BLaER1 treated with 17β-estradiol and CSF1 and Interleukin-3, amounts not matched to agents 10 nM and 100 nM (cell line): ENCODE results near the gene SLC39A11.

Source experiments
- H3K27ac ChIP-seq, 11 experiments: shearing (Covaris generic); formaldehyde crosslinking; 2 replicates each; pipeline ENCODE4 v1.8.1; 2022
- H3K27me3 ChIP-seq, 11 experiments: shearing (Covaris generic); formaldehyde crosslinking; 2 replicates each; pipeline ENCODE4 v1.8.1; 2022
- H3K36me3 ChIP-seq, 11 experiments: shearing (Covaris generic); formaldehyde crosslinking; 2 replicates each; pipeline ENCODE4 v1.8.1; 2022
- H3K4me1 ChIP-seq, 10 experiments: shearing (Covaris generic); formaldehyde crosslinking; 2 replicates each; pipeline ENCODE4 v1.8.1; 2022
- H3K4me2 ChIP-seq, 11 experiments: shearing (Covaris generic); formaldehyde crosslinking; 2 replicates each; pipeline ENCODE4 v1.8.1; 2022
- H3K4me3 ChIP-seq, 10 experiments: shearing (Covaris generic); formaldehyde crosslinking; 2 replicates each; pipeline ENCODE4 v1.8.1; 2022
- H3K9ac ChIP-seq, 11 experiments: shearing (Covaris generic); formaldehyde crosslinking; 2 replicates each; pipeline ENCODE4 v1.8.1; 2022
- H3K9me3 ChIP-seq, 11 experiments: shearing (Covaris generic); formaldehyde crosslinking; replicated peaks in 1 of 11; 2 replicates each; pipeline ENCODE4 v1.8.1; 2022
- H4K20me1 ChIP-seq, 11 experiments: shearing (Covaris generic); formaldehyde crosslinking; 2 replicates each; pipeline ENCODE4 v1.8.1; 2022
- Cebpa-rat ChIP-seq, 11 experiments: shearing (Covaris generic); IDR thresholded peaks; 2 replicates each; pipeline ENCODE4 v1.8.1; 2022

Gene SLC39A11

DNA sequence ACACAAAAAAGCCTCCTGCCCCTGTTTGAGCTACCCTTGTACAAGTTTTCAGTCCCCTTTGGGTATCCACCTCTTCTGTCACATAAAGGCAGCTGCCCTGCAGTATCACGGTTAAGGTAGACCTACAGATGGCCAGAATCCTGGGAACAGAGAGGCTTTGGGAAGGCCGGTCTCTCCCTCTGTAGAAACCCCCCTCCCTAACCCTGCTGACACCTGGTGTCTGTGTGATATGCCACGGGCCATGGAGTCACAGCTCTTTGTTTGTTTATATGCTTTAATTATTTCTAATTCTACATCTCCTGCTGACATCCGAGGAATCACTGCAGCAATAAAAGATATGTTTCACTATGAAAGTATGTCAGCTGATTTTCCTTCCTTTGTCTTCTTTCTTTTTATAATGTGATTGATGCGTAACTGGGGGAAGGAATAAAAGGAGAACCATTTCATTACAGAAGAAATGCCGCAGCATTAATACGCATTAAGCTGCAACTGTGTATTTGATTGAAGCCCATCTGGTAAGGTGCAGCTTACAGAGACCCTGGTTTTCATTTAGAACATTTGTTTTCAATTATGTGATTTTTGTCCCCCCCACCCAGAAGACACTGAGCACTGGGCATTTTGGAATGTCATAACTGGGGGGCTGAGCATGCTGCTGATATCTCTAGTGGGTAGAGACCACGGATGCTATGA is 142.1 kb downstream of the SLC39A11 start:
- Histone ChIP-seq H3K27ac (no peak overlapping the region), H3K27me3 (no peaks in the 10 kb centered on the region), H3K9ac (no peak overlapping the region), H3K4me1 (peaks cover 7 to 12% (median 9%) of the 10 kb centered on the region in 10 experiments; a peak in 15 of 20 replicates), H4K20me1 (peaks cover 0 to 9% (median 0%) of the 10 kb centered on the region in 11 experiments; a peak in 2 of 22 replicates), H3K9me3 (peaks cover 0 to 8% (median 0%) of the 10 kb centered on the region in 11 experiments; a peak in 2 of 22 replicates), H3K4me3 (no peak overlapping the region), H3K36me3 (peaks cover 4 to 24% (median 19%) of the 10 kb centered on the region in 11 experiments; a peak in 16 of 22 replicates), H3K4me2 (no peak overlapping the region)
- TF ChIP-seq Cebpa-rat (IDR thresholded peaks at IDR 0.05): no peak

- H3K4me3 ChIP-seq: no peak overlapping the region
Observed at GRCh38 chr17:72948115-72948514, 144.4 kb downstream of the SLC39A11 start.

GRCh38 chr17:72947475-72947874 is 145.0 kb downstream of the SLC39A11 start:
- H3K36me3 ChIP-seq: peaks cover 5 to 49% (median 33%) of the 10 kb centered on the region in 11 experiments; a peak in 17 of 22 replicates
- TF ChIP-seq Cebpa-rat (IDR thresholded peaks at IDR 0.05): no peak
- H3K4me3 ChIP-seq: no peak overlapping the region
- H3K9me3 ChIP-seq: peaks cover 0 to 18% (median 5%) of the 10 kb centered on the region in 11 experiments; a peak in 7 of 22 replicates
- H3K27me3 ChIP-seq: no peaks in the 10 kb centered on the region
- H3K4me1 ChIP-seq: peaks cover 7 to 12% (median 9%) of the 10 kb centered on the region in 10 experiments; a peak in 15 of 20 replicates
- peaks cover 0 to 8% (median 0%) of the 10 kb centered on the region in 11 experiments; a peak in 1 of 22 replicates for H4K20me1 ChIP-seq
- no peak overlapping the region for H3K27ac ChIP-seq
- no peak overlapping the region for H3K4me2 ChIP-seq
- no peak overlapping the region for H3K9ac ChIP-seq

More at GRCh38 chr17:72948115-72948514, 144.4 kb downstream of the SLC39A11 start:
- no peaks in the 10 kb centered on the region for H3K27me3 ChIP-seq
- peaks cover 5 to 43% (median 30%) of the 10 kb centered on the region in 11 experiments; a peak in 17 of 22 replicates for H3K36me3 ChIP-seq
- no peak for TF ChIP-seq Cebpa-rat (IDR thresholded peaks at IDR 0.05)
- H3K4me2 ChIP-seq: no peak overlapping the region
- H4K20me1 ChIP-seq: peaks cover 0 to 9% (median 0%) of the 10 kb centered on the region in 11 experiments; a peak in 2 of 22 replicates
- peaks cover 0 to 18% (median 5%) of the 10 kb centered on the region in 11 experiments; a peak in 7 of 22 replicates for H3K9me3 ChIP-seq
- H3K27ac ChIP-seq: no peak overlapping the region
- no peak overlapping the region for H3K9ac ChIP-seq
- H3K4me1 ChIP-seq: peaks cover 7 to 12% (median 9%) of the 10 kb centered on the region in 10 experiments; a peak in 15 of 20 replicates

GRCh38 chr17:72946696-72947095 is 145.8 kb downstream of the SLC39A11 start:
- Histone ChIP-seq H3K9ac (no peak overlapping the region), H3K9me3 (peaks cover 0 to 18% (median 5%) of the 10 kb centered on the region in 11 experiments; a peak in 7 of 22 replicates), H3K4me3 (no peak overlapping the region), H3K4me1 (peaks cover 7 to 12% (median 9%) of the 10 kb centered on the region in 10 experiments; a peak in 15 of 20 replicates), H3K4me2 (peak overlapping the region in 8 of 11 experiments; percentile 13 to 52 (median 33); a peak in 9 of 22 replicates), H3K27ac (no peak overlapping the region), H3K36me3 (peaks cover 5 to 49% (median 33%) of the 10 kb centered on the region in 11 experiments; a peak in 17 of 22 replicates), H3K27me3 (no peaks in the 10 kb centered on the region), H4K20me1 (0 out of 22 replicates have a peak, but pooled peaks cover 0 to under 1% (median 0%) of the 10 kb centered on the region in 11 experiments)
- TF ChIP-seq Cebpa-rat (IDR thresholded peaks at IDR 0.05): no peak

- H4K20me1 ChIP-seq: no peaks in the 10 kb centered on the region
- no peaks in the 10 kb centered on the region for H3K27me3 ChIP-seq
- H3K4me1 ChIP-seq: peaks cover 7 to 12% (median 9%) of the 10 kb centered on the region in 10 experiments; a peak in 15 of 20 replicates
- H3K9me3 ChIP-seq: peaks cover 0 to 18% (median 5%) of the 10 kb centered on the region in 11 experiments; a peak in 7 of 22 replicates
- H3K36me3 ChIP-seq: peaks cover 5 to 49% (median 33%) of the 10 kb centered on the region in 11 experiments; a peak in 17 of 22 replicates
- no peak overlapping the region for H3K27ac ChIP-seq
- no peak overlapping the region for H3K9ac ChIP-seq
- H3K4me3 ChIP-seq: no peak overlapping the region
- TF ChIP-seq Cebpa-rat (IDR thresholded peaks at IDR 0.05): no peak
- H3K4me2 ChIP-seq: peak overlapping the region in 9 of 11 experiments; percentile 8 to 52 (median 31); a peak in 10 of 22 replicates
Observed at GRCh38 chr17:72946156-72946555, 146.3 kb downstream of the SLC39A11 start.

- H3K4me2 ChIP-seq: no peak overlapping the region
- no peak overlapping the region for H3K9ac ChIP-seq
- no peaks in the 10 kb centered on the region for H3K27me3 ChIP-seq
- H4K20me1 ChIP-seq: no peaks in the 10 kb centered on the region
- H3K36me3 ChIP-seq: peaks cover 5 to 49% (median 33%) of the 10 kb centered on the region in 11 experiments; a peak in 17 of 22 replicates
- H3K4me3 ChIP-seq: no peak overlapping the region
- H3K4me1 ChIP-seq: peaks cover 7 to 12% (median 9%) of the 10 kb centered on the region in 10 experiments; a peak in 15 of 20 replicates
- no peak overlapping the region for H3K27ac ChIP-seq
- H3K9me3 ChIP-seq: peaks cover 0 to 18% (median 5%) of the 10 kb centered on the region in 11 experiments; a peak in 7 of 22 replicates
- no peak for TF ChIP-seq Cebpa-rat (IDR thresholded peaks at IDR 0.05)
Observed at GRCh38 chr17:72945473-72945872, 147.0 kb downstream of the SLC39A11 start.

DNA sequence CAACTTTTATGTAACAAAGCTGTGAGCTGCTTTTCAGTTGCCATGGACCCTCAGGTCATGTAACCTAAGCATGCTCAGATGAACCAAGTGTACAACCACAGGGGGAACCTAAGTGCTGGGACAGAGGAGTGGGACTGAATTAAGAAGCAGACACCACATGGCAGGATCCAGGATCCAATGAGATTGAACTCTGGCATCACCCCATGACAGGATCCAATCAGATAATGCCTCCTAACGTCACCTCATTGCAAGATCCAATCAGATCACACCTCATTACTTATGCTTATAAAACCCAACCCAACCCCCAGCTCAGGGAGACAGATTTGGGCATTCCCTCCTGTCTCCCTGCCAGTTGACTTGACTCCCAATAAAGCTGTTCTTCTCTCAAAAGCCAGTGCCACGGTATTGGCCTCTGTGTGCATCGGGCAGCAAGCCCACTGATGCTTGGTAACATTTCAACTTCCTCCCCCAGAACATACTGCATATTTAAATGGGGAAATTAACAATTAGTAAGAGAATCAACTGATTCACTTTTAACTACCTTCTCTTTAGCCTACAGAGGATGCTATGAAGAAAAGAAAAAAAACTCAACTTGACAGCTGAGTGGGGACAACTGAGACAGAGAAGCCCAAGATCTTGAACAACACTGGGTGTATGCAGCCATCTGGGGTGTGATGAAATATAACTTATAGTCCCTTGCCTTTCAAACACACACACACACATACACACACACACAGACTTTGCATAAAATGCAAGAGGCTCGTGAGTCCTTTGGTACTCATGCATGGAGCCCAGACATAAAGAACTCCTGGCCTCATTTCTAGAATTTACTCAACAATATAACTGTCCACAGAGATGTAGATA is 148.4 kb downstream of the SLC39A11 start:
- no peak for TF ChIP-seq Cebpa-rat (IDR thresholded peaks at IDR 0.05)
- no peak overlapping the region for H3K4me2 ChIP-seq
- H3K36me3 ChIP-seq: peaks cover 5 to 55% (median 33%) of the 10 kb centered on the region in 11 experiments; a peak in 17 of 22 replicates

DNA sequence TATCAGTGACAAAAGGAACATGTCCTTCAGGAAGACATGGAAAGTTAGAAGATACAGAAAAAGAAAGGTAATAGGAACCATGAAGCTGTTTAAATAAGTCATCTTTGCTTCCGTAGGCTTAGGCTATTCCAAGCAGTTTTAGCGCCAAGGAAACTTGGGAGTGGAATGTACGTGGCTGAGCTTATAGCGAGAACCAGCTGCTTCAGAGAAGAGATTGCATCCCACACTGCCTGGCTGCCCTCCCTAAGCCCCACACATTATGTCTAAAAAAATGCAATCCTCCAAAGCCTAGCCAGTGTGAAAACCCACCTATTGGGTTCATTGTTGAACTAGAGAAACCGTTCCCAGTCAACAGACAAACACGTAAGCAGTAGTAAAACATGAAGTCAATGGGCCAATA is 149.9 kb downstream of the SLC39A11 start:
- no peaks in the 10 kb centered on the region for H3K27me3 ChIP-seq
- H3K9me3 ChIP-seq: peaks cover 0 to 18% (median 1%) of the 10 kb centered on the region in 11 experiments; a peak in 7 of 22 replicates
- peaks cover 2 to 53% (median 28%) of the 10 kb centered on the region in 11 experiments; a peak in 17 of 22 replicates for H3K36me3 ChIP-seq
- H3K4me1 ChIP-seq: peaks cover 9 to 19% (median 14%) of the 10 kb centered on the region in 10 experiments
- no peak overlapping the region for H3K9ac ChIP-seq
- H3K4me3 ChIP-seq: no peak overlapping the region
- H4K20me1 ChIP-seq: no peaks in the 10 kb centered on the region
- H3K27ac ChIP-seq: no peak overlapping the region
- no peak for TF ChIP-seq Cebpa-rat (IDR thresholded peaks at IDR 0.05)
- no peak overlapping the region for H3K4me2 ChIP-seq

More for the DNA sequence above, 148.4 kb downstream of the SLC39A11 start:
- Histone ChIP-seq H3K4me3 (no peak overlapping the region), H3K4me1 (peaks cover 7 to 12% (median 9%) of the 10 kb centered on the region in 10 experiments; a peak in 15 of 20 replicates), H3K27me3 (no peaks in the 10 kb centered on the region), H3K27ac (no peak overlapping the region), H4K20me1 (no peaks in the 10 kb centered on the region), H3K9me3 (peaks cover 0 to 18% (median 5%) of the 10 kb centered on the region in 11 experiments; a peak in 7 of 22 replicates), H3K9ac (no peak overlapping the region)
